Hepatocyte (in vitro differentiated cells): ENCODE data around the gene ENOPH1.

Experiments used
- EZH2 ChIP-seq: fragments of 200-600 bp; sonication (generic); IDR thresholded peaks from 2 replicates; pipeline ENCODE4 v1.6.1; 2016; ENCODE audit warnings: antibody characterized with exemption, mild to moderate bottlenecking, borderline replicate concordance
- TF ChIP-seq, protein P1 (sequence below): fragments of 200-600 bp; sonication (generic); IDR thresholded peaks from 2 replicates; pipeline ENCODE4 v1.5.1; 2016; ENCODE audit warnings: antibody characterized with exemption, mild to moderate bottlenecking; ENCODE audit not compliant: poor library complexity

- TF ChIP-seq, protein P1, sequence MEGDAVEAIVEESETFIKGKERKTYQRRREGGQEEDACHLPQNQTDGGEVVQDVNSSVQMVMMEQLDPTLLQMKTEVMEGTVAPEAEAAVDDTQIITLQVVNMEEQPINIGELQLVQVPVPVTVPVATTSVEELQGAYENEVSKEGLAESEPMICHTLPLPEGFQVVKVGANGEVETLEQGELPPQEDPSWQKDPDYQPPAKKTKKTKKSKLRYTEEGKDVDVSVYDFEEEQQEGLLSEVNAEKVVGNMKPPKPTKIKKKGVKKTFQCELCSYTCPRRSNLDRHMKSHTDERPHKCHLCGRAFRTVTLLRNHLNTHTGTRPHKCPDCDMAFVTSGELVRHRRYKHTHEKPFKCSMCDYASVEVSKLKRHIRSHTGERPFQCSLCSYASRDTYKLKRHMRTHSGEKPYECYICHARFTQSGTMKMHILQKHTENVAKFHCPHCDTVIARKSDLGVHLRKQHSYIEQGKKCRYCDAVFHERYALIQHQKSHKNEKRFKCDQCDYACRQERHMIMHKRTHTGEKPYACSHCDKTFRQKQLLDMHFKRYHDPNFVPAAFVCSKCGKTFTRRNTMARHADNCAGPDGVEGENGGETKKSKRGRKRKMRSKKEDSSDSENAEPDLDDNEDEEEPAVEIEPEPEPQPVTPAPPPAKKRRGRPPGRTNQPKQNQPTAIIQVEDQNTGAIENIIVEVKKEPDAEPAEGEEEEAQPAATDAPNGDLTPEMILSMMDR = no peak
- no peak for TF ChIP-seq EZH2
Measured at GRCh38 chr4:82423245-82424054, 6.9 kb upstream of the ENOPH1 start.
